Measurements from ENCODE around the gene PRDM16. TPM values are rescaled to one million over a fixed set of nuclear protein-coding genes. Genes with fewer than 3 reads are reported as not detected.

The PRDM16 gene
- total and polyA plus RNA-seq, 2 of the 4 experiments (the other 2 are of a cell fraction) = 0.02 TPM; not detected in 1

DNA sequence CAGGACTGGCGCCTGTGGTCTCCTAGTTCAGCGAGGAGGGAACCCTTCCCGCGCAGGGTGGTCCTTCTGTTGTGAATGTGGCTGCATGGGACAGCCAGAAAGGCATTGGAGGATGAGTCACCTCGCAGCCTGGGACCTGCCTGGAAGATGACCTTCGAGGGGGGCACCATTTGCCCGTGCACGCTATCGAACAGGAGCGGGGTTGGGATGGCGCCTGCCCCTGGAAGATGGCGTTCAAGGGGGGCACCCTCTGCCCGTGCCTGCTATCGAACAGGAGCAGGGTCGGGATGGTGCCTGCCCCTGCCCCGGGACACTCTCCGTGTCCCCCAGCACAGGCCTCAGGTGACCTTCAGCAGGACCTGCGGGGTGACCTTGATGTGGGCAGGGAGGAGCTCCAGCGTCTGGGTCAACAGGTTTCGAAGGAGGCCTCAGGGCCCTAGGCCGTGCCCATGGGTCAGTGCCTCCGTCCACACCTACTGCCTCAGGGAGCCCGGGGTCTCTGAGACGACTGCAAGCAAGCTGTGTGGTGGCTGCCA lies 49.4 kb upstream of the PRDM16 start:
- no peak overlapping the region for H3K56ac ChIP-seq (ENCODE audit: extremely low read depth, insufficient read depth, low read length)
- H3K4me1 ChIP-seq (ENCODE audit: control insufficient read depth, insufficient read depth, low read length) = no peaks in the 10 kb centered on the region
- no peak overlapping the region for H4K5ac ChIP-seq (ENCODE audit: low read depth, low read length)
- ChIA-PET CTCF (no interaction called here), POLR2A (ENCODE audit: unreplicated experiment) (no interaction called here)
- H3K18ac ChIP-seq (ENCODE audit: low read depth, low read length) = no peak overlapping the region
- H2BK5ac ChIP-seq (ENCODE audit: low read depth, low read length, poor library complexity, severe bottlenecking) = no peak overlapping the region
- no peak overlapping the region for H3K14ac ChIP-seq (replicated peaks; ENCODE audit: low read depth, low read length)
- H3K4me2 ChIP-seq (ENCODE audit: low read depth, low read length) = no peak overlapping the region
- intact Hi-C loops (cut with micrococcal nuclease) (no loop called here), dilution Hi-C loops (cut with HindIII; ENCODE audit: low sequenced_read_pairs, unreplicated experiment) (no loop called here), in situ Hi-C loops (cut with MboI; ENCODE audit: low sequenced_read_pairs) (no loop called here)
- no peak overlapping the region for H2BK120ac ChIP-seq (ENCODE audit: low read depth, low read length)
- BruUV-seq (replicated peaks) = no TSS peak
- no peaks in the 10 kb centered on the region for H3K9me1 ChIP-seq (ENCODE audit: insufficient read depth, low read length)
- H3K27me3 ChIP-seq (ENCODE audit: control insufficient read depth, insufficient read depth, low read length) = no peaks in the 10 kb centered on the region
- 75% methylated on average over 15 of the region's 24 CpGs; no CpG with 5 or more reads in 1 of the 2 experiments for WGBS, 2 experiments (ENCODE audit: extremely low coverage in 2 of 2, insufficient read length in 1 of 2)
- H3K9me3 ChIP-seq (ENCODE audit: control insufficient read depth, insufficient read depth, low read length) = peaks cover 62% of the 10 kb centered on the region
- no peak overlapping the region for H3K4ac ChIP-seq (ENCODE audit: low read depth, low read length)
- H4K20me1 ChIP-seq (ENCODE audit: insufficient read depth, low read length) = no peaks in the 10 kb centered on the region
- no peak overlapping the region for H3K27ac ChIP-seq (ENCODE audit: insufficient read depth, low read length)
- no peak overlapping the region for H3K23ac ChIP-seq (ENCODE audit: low read depth, low read length)
- no peak overlapping the region for H3K9ac ChIP-seq (ENCODE audit: low read depth, low read length)
- H3K79me1 ChIP-seq (ENCODE audit: low read depth in 1 of 2, low read length in 2 of 2) = no peaks in the 10 kb centered on the region
- no peaks in the 10 kb centered on the region for H3K36me3 ChIP-seq (ENCODE audit: control insufficient read depth, insufficient read depth, low read length)
- ATAC-seq (ENCODE audit: low read depth) (no peak), DNase-seq (no peak)
- no peak overlapping the region for H4K91ac ChIP-seq (ENCODE audit: insufficient read depth, low read depth, low read length)
- H2AK5ac ChIP-seq (ENCODE audit: low read depth, low read length) = no peak overlapping the region
- H2AK9ac ChIP-seq (replicated peaks; ENCODE audit: low read depth, low read length, poor library complexity) = no peak overlapping the region
- no peak overlapping the region for H4K8ac ChIP-seq (ENCODE audit: low read depth in 2 of 2, low read length in 2 of 2)
- no peak overlapping the region for H2AFZ ChIP-seq (replicated peaks; ENCODE audit: low read length, poor library complexity)
- no peak overlapping the region for H2BK15ac ChIP-seq (ENCODE audit: low read depth, low read length)
- TF ChIP-seq RFX5 (IDR thresholded peaks at IDR 0.05; ENCODE audit: low read depth, low read length) = no peak
- TF ChIP-seq, protein P1, sequence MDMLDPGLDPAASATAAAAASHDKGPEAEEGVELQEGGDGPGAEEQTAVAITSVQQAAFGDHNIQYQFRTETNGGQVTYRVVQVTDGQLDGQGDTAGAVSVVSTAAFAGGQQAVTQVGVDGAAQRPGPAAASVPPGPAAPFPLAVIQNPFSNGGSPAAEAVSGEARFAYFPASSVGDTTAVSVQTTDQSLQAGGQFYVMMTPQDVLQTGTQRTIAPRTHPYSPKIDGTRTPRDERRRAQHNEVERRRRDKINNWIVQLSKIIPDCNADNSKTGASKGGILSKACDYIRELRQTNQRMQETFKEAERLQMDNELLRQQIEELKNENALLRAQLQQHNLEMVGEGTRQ (IDR thresholded peaks at IDR 0.05; ENCODE audit: low read depth, low read length) = no peak
- no peak for TF ChIP-seq POLR2A (IDR thresholded peaks at IDR 0.05; ENCODE audit: low read depth, low read length)
- no peak for TF ChIP-seq CHD1 (IDR thresholded peaks at IDR 0.05; ENCODE audit: low read depth, low read length)
- no peak for TF ChIP-seq RAD21 (IDR thresholded peaks at IDR 0.05; ENCODE audit: low read length)
- TF ChIP-seq NFE2L2 (IDR thresholded peaks at IDR 0.05; ENCODE audit: low read depth, low read length) = no peak
- TF ChIP-seq CEBPB (IDR thresholded peaks at IDR 0.05; ENCODE audit: low read depth, low read length) = no peak
- no peak for TF ChIP-seq MAFK (IDR thresholded peaks at IDR 0.05; ENCODE audit: low read depth, low read length)
- no peak for TF ChIP-seq RCOR1 (IDR thresholded peaks at IDR 0.05; ENCODE audit: insufficient replicate concordance, low read length)
- no peak for TF ChIP-seq BHLHE40 (IDR thresholded peaks at IDR 0.05; ENCODE audit: low read depth, low read length)
- TF ChIP-seq, protein P2, sequence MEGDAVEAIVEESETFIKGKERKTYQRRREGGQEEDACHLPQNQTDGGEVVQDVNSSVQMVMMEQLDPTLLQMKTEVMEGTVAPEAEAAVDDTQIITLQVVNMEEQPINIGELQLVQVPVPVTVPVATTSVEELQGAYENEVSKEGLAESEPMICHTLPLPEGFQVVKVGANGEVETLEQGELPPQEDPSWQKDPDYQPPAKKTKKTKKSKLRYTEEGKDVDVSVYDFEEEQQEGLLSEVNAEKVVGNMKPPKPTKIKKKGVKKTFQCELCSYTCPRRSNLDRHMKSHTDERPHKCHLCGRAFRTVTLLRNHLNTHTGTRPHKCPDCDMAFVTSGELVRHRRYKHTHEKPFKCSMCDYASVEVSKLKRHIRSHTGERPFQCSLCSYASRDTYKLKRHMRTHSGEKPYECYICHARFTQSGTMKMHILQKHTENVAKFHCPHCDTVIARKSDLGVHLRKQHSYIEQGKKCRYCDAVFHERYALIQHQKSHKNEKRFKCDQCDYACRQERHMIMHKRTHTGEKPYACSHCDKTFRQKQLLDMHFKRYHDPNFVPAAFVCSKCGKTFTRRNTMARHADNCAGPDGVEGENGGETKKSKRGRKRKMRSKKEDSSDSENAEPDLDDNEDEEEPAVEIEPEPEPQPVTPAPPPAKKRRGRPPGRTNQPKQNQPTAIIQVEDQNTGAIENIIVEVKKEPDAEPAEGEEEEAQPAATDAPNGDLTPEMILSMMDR (conservative IDR thresholded peaks at IDR 0.05; ENCODE audit: low read depth, low read length) = no peak
- TF ChIP-seq FOS (IDR thresholded peaks at IDR 0.05; ENCODE audit: low read depth, low read length) = no peak
- TF ChIP-seq MAZ (IDR thresholded peaks at IDR 0.05; ENCODE audit: borderline replicate concordance, low read depth, low read length) = no peak
- H2BK20ac ChIP-seq (ENCODE audit: low read depth, low read length) = no peak overlapping the region
- no peak overlapping the region for H3K4me3 ChIP-seq (ENCODE audit: insufficient read depth, low read depth, low read length)
